HL-60 (cell line): Measurements from ENCODE around the gene APPL1.

ENCODE experiments used
- CTCF ChIP-seq: IDR thresholded peaks from one replicate; pipeline ENCODE4 v1.5.1; 2011; ENCODE audit warnings: low read length, control low read depth, inconsistent platforms; ENCODE audit not compliant: insufficient read depth
- GABPA ChIP-seq: IDR thresholded peaks from 2 replicates; pipeline ENCODE4 v1.6.1; 2012; ENCODE audit warnings: low read depth
- POLR2AphosphoS5 ChIP-seq: IDR thresholded peaks from 2 replicates; pipeline ENCODE4 v1.6.1; 2012; ENCODE audit warnings: low read depth

GRCh38 chr3:57230006-57230405 lies 2.5 kb downstream of the APPL1 start:
- no peak for TF ChIP-seq POLR2AphosphoS5
- no peak for TF ChIP-seq CTCF
- no peak for TF ChIP-seq GABPA
